Pancreas (tissue), 10 donors: ENCODE data around the gene GCAT. TPM values are rescaled to one million over a fixed set of nuclear protein-coding genes. Genes with fewer than 3 reads are reported as not detected.

Source experiments
- ATAC-seq, 4 donors: fragments of 200-7000 bp; cut with Tn5 transposase; one replicate each; pipeline versions ENCODE4 v1.8.0 to v1.9.1; 2020; ENCODE audit warnings: mild to moderate bottlenecking in 4 of 4, moderate library complexity in 4 of 4
- DNase-seq, 6 donors: peaks; one replicate each; pipeline ENCODE4 v3.0.0-alpha.2; 2020
- FAIRE-seq: peaks from 2 replicates; lab custom pipeline; 2012; peaks lifted over from hg19 to GRCh38; lab: Jason Lieb, UNC
- H3K27ac ChIP-seq, 4 donors: fragments of 200-600 bp; sonication (generic); 1 replicate in 3 of 4; 2 replicates in 1 of 4; pipeline versions ENCODE4 v1.5.0 to v1.8.0; 2020
- H3K27me3 ChIP-seq, 4 donors: fragments of 200-600 bp; one replicate each; pipeline ENCODE4 v1.8.0; 2021
- H3K36me3 ChIP-seq, 3 donors: fragments of 200-600 bp; sonication (generic) in 1 of 3; one replicate each; pipeline versions ENCODE4 v1.5.0 to v1.8.0; 2020 to 2021
- H3K4me1 ChIP-seq, 3 donors: fragments of 200-600 bp; one replicate each; pipeline ENCODE4 v1.8.0; 2021
- H3K4me3 ChIP-seq, 4 donors: fragments of 200-600 bp; sonication (generic) in 2 of 4; one replicate each; pipeline versions ENCODE4 v1.5.0 to v1.8.0; 2020 to 2021
- H3K9me3 ChIP-seq, 4 donors: fragments of 200-600 bp; one replicate each; pipeline ENCODE4 v1.8.0; 2021
- CTCF ChIP-seq, 4 donors: fragments of 200-600 bp; sonication (generic) in 3 of 4; IDR thresholded peaks; one replicate each; pipeline versions ENCODE4 v1.5.0 to v1.8.0; 2021; ENCODE audit warnings: antibody characterized with exemption in 4 of 4
- WGBS, 2 donors: extraction: QIAGEN DNeasy Blood & Tissue Kit; methylation state at CpG; one replicate each; pipeline ENCODE4 v1.1.7; 2013; 5-methylcytosine and 5-hydroxymethylcytosine counted together
- intact Hi-C, 3 donors: fragments of 100-400 bp; cut with DNase I; formaldehyde crosslinking; loops; one replicate each; pipeline versions ENCODE4 v1.11.1 to v1.14.2; 2022
- polyA plus RNA-seq, 2 donors: library from polyadenylated mRNA; stranded (reverse); fragments of 200-250 nt; gene quantifications; one replicate each; pipeline ENCODE4 v1.2.3, GENCODE V29; 2013
- total RNA-seq, 6 donors: library from RNA; stranded (reverse); fragmentation: NEBNext Ultra II Directional in 4 of 6; extraction: Animal tissue kit (Norgen Biotek cat#: 25700) in 4 of 6; gene quantifications; one replicate each; pipeline versions ENCODE4 v1.2.1 to v1.2.4, GENCODE V29; 2021 to 2023
- donor health status: healthy with polysubstance abuse.
- donor health status: DM: no; HTN: no; CAD: no; lungs with moderate emphysema.
- donor health status: DM: no; HTN: no; CAD: no.
- donor health status: control.
- donor health status: control.
- donor health status: Bipolar disorder and iron deficiency.
- donor health status: DM: yes; HTN: yes; CAD: no.
- donor health status: DM: no; HTN: no; CAD: no.
- donor health status: DM: no; HTN: no; CAD: no.
- donor health status: DM: yes; HTN: yes; CAD: no.

GCAT gene
- total and polyA plus RNA-seq, 8 donors: 27.1 to 62.7 (median 37.8) TPM

DNA sequence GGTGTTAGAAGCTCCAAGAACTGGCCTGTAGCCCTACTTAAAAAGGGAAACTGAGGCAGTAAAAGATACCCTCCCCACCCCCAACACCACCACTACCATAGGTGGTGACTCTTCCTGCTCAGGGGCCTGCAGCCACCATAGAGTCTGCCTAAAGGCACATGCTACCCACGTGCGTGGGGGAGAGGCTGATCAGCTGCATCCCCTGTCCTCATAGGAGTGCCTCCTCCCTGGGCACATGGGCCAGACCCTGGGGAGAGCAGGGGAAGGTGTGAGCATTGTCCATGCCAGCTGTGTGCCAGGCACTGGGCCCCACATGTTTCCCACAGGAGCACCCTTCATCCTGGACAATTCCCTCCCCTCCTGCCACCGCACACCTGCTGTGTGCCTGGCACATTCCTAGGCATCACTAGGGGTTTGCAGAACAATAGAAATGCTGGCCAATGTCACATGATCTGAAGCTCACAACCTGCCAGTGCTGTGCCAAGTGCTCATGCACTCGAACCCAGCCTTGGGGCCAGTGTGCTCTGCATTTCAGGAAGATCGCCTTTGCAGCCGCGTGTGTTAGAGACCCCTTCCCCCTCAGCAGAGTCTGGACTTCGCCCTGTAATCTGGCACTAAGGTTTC, 41.7 kb upstream of the GCAT start:
- intact Hi-C loops: no loop called here
- Histone ChIP-seq H3K36me3 (peaks cover 0 to 34% (median 0%) of the 10 kb centered on the region in 3 donors), H3K9me3 (no peaks in the 10 kb centered on the region), H3K4me1 (no peaks in the 10 kb centered on the region), H3K27me3 (no peaks in the 10 kb centered on the region), H3K4me3 (no peak overlapping the region), H3K27ac (no peak overlapping the region)
- no peak for FAIRE-seq
- WGBS, 2 donors: 86 to 90% methylated on average over 8 of the region's 8 CpGs
- TF ChIP-seq CTCF (IDR thresholded peaks at IDR 0.05): no peak
- no peak for DNase-seq
- no peak for ATAC-seq

GRCh38 chr22:37768273-37768672, 39.5 kb upstream of the GCAT start:
- peak in 1 of 4 donors; percentile 11 for TF ChIP-seq CTCF (IDR thresholded peaks at IDR 0.05)
- 99 to 100% methylated on average over 3 of the region's 3 CpGs for WGBS, 2 donors
- Histone ChIP-seq H3K9me3 (no peaks in the 10 kb centered on the region), H3K27ac (no peak overlapping the region), H3K4me1 (no peaks in the 10 kb centered on the region), H3K27me3 (no peaks in the 10 kb centered on the region), H3K4me3 (no peak overlapping the region), H3K36me3 (peaks cover 0 to 39% (median 13%) of the 10 kb centered on the region in 3 donors)
- intact Hi-C loops: no loop called here
- DNase-seq: no peak
- ATAC-seq: no peak
- no peak for FAIRE-seq

DNA sequence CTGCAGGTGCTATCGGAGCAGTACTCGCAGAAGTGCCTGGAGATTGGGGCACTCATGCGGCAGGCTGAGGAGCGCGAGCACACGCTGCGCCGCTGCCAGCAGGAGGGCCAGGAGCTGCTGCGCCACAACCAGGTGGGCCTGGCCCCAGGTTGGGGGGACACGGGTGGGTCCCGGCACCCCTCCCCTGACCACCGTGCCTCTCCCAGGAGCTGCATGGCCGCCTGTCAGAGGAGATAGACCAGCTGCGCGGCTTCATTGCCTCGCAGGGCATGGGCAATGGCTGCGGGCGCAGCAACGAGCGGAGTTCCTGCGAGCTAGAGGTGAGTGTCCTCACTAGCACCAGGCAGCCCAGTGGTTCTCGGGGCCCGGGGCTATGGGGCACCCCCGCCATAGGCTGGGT, 38.7 kb upstream of the GCAT start:
- H3K9me3 ChIP-seq: no peaks in the 10 kb centered on the region
- intact Hi-C loops: no loop called here
- no peaks in the 10 kb centered on the region for H3K27me3 ChIP-seq
- H3K4me1 ChIP-seq: no peaks in the 10 kb centered on the region
- ATAC-seq (no peak), FAIRE-seq (no peak), DNase-seq (no peak)
- TF ChIP-seq CTCF (IDR thresholded peaks at IDR 0.05): no peak
- H3K4me3 ChIP-seq: no peak overlapping the region
- H3K36me3 ChIP-seq: peaks cover 0 to 32% (median 13%) of the 10 kb centered on the region in 3 donors
- H3K27ac ChIP-seq: no peak overlapping the region
- WGBS, 2 donors: 96 to 97% methylated on average over 24 of the region's 24 CpGs

DNA sequence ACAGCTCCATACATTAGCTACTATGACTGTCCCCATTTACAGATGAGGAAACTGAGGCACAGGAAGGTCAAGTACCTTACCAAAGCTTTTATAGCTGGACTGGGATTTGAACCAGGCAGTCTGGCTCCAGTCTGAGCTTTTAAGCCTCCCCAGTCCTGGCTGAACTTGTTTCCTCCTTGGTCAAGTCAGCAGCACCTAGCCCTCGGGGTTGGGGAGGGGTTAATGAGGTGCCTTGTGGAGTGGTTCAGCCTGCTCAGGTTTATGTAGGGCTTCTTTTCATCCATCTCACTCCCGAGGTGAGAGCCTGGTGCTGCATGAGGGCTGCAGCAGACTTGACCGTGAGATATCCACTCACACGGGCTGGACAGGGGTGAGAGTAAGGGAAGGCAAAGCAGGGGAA, 36.7 kb upstream of the GCAT start:
- FAIRE-seq (no peak), ATAC-seq (no peak), DNase-seq (no peak)
- H3K27me3 ChIP-seq: no peaks in the 10 kb centered on the region
- 57 to 61% methylated on average over 4 of the region's 4 CpGs for whole genome bisulfite sequencing, 2 donors
- no peak overlapping the region for H3K27ac ChIP-seq
- H3K4me1 ChIP-seq: no peaks in the 10 kb centered on the region
- no peaks in the 10 kb centered on the region for H3K9me3 ChIP-seq
- H3K4me3 ChIP-seq: no peak overlapping the region
- TF ChIP-seq CTCF (IDR thresholded peaks at IDR 0.05): no peak
- H3K36me3 ChIP-seq: peaks cover 0 to 20% (median 13%) of the 10 kb centered on the region in 3 donors
- intact Hi-C loops: no loop called here

DNA sequence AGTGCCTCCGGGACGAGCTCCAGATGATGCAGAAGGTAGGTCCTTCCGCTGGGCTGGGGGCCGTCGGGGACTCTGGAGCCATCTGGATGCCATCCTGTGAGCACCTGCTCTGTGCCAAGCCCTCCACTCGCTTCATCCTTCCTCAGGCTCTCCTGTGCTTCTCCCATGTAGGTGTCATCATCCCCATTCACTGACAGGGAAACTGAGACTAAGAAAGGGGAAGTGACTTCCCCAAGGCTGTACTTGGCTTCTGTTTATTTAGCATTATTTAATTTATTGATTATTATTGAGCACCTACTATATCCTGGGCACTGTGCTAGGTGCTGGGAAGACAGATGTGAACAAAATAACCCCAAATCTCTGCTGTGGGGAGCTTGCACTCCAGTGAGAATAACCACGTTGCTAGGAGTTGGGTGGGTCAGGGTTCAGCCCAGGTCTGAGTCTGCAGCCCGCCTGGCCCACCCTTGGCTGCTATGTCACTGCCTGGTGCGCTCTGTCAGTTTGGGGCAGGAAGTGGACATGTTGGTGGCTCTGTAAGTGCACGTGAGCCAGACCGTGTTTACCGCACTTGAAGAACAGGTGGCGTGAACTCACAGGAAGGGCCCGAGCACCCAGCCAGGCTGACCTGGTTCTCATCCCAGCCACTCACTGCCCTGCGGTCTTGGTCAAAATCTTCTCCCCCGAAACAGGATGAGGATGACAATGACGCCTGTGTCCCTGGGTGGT, 35.9 kb upstream of the GCAT start:
- Histone ChIP-seq H3K27me3 (no peaks in the 10 kb centered on the region), H3K27ac (no peak overlapping the region), H3K36me3 (peaks cover 0 to 20% (median 13%) of the 10 kb centered on the region in 3 donors), H3K4me3 (no peak overlapping the region), H3K4me1 (peaks cover 0 to 4% (median 0%) of the 10 kb centered on the region in 3 donors), H3K9me3 (no peaks in the 10 kb centered on the region)
- 92 to 93% methylated on average over 17 of the region's 17 CpGs for whole genome bisulfite sequencing, 2 donors
- intact Hi-C loops: no loop called here
- ATAC-seq: no peak
- no peak for FAIRE-seq
- DNase-seq: no peak
- TF ChIP-seq CTCF (IDR thresholded peaks at IDR 0.05): no peak
